Stimulated activated CD4-positive, alpha-beta T cell treated with anti-CD3 and anti-CD28 coated beads, TNF-alpha, amount 100 ng/mL, for 48 hours (primary cell): ENCODE results near the gene TFR2.

Experiments used
- DNase-seq, 3 donors: peaks; one replicate each; pipeline ENCODE4 v3.0.0-alpha.2; 2020; ENCODE audit warnings: low read depth in 3 of 3

Gene TFR2

GRCh38 chr7:100586266-100587025 lies 54.9 kb downstream of the TFR2 start, which contains the start of gene FBXO24:
TSS of gene FBXO24 (plus strand) at chr7:100586328. CDS start at chr7:100586626, 298 bp downstream.
- DNase-seq, result peak; percentile 99

GRCh38 chr7:100585511-100586265 lies 55.7 kb downstream of the TFR2 start, which contains the start of gene LRCH4:
TSS of gene LRCH4 (minus strand) at chr7:100586129. CDS start at chr7:100586100, 29 bp downstream.
- DNase-seq, result peak in 2 of 3 donors; percentile 26 to 59

- DNase-seq, result no peak
Observed at GRCh38 chr7:100584683-100585510, 56.5 kb downstream of the TFR2 start.

- no peak for DNase-seq
Observed at GRCh38 chr7:100584054-100584682, 57.2 kb downstream of the TFR2 start.

- peak; percentile 45 to 67 (median 64) for DNase-seq
Observed at GRCh38 chr7:100583132-100584053, 58.0 kb downstream of the TFR2 start.

- DNase-seq, result no peak
Observed at GRCh38 chr7:100582650-100583049, 58.7 kb downstream of the TFR2 start.

GRCh38 chr7:100582041-100582579 lies 59.2 kb downstream of the TFR2 start:
- no peak for DNase-seq

GRCh38 chr7:100580466-100581283 lies 60.7 kb downstream of the TFR2 start:
- no peak for DNase-seq

GRCh38 chr7:100578246-100579183 lies 62.8 kb downstream of the TFR2 start:
- DNase-seq, result no peak

GRCh38 chr7:100577507-100577906 lies 63.8 kb downstream of the TFR2 start:
- DNase-seq, result no peak

- DNase-seq, result no peak
Observed at GRCh38 chr7:100577103-100577502, 64.2 kb downstream of the TFR2 start.

GRCh38 chr7:100576384-100576993 lies 64.9 kb downstream of the TFR2 start:
- DNase-seq, result no peak

- no peak for DNase-seq
Observed at GRCh38 chr7:100575746-100576383, 65.5 kb downstream of the TFR2 start.

GRCh38 chr7:100575206-100575631 lies 66.1 kb downstream of the TFR2 start:
- DNase-seq, result no peak

GRCh38 chr7:100574362-100575205 lies 66.8 kb downstream of the TFR2 start:
- no peak for DNase-seq

- DNase-seq, result no peak
Observed at GRCh38 chr7:100573691-100574361, 67.5 kb downstream of the TFR2 start, which contains the start of gene SAP25. TSS of gene SAP25 (minus strand) at chr7:100573900. CDS start at chr7:100573742, 158 bp downstream.
